HepG2 (cell line): ENCODE results near the gene TNFRSF25. TPM values are rescaled to one million over a fixed set of nuclear protein-coding genes. Genes with fewer than 3 reads are reported as not detected.

Source experiments
- ATAC-seq: fragments of 200-7000 bp; cut with Tn5 transposase; 3 replicates; pipeline ENCODE4 v1.9.1; 2020; ENCODE audit warnings: mild to moderate bottlenecking, moderate library complexity
- BruUV-seq: library from RNA; stranded (reverse); fragments of 400-500 nt; replicated peaks from 2 replicates; lab custom pipeline; 2021; lab: Mats Ljungman, UMichigan
- CTCF ChIA-PET: fragments of 300-600 bp; formaldehyde crosslinking; extraction: SDS; loops from one replicate; lab custom pipeline; 2021; ENCODE audit warnings: low total read pairs, inconsistent platforms, low intra/inter-chr PET ratio; lab: Yijun Ruan, JAX
- POLR2A ChIA-PET: fragments of 350-600 bp; sonication (Branson Sonifier 250); formaldehyde crosslinking; loops from one replicate; lab custom pipeline; 2020; ENCODE audit warnings: antibody characterized with exemption, inconsistent platforms; lab: Yijun Ruan, JAX
- DNase-seq: peaks from one replicate; pipeline ENCODE4 v3.0.0-alpha.2; 2015; ENCODE audit warnings: low spot score
- FAIRE-seq: peaks from 3 replicates; lab custom pipeline; 2011; peaks lifted over from hg19 to GRCh38; lab: Jason Lieb, UNC
- H2AFZ ChIP-seq: one replicate; pipeline ENCODE4 v1.6.1; 2011; ENCODE audit warnings: low read length, inconsistent platforms
- H3K27ac ChIP-seq: fragments of 300-600 bp; 3 replicates; pipeline ENCODE4 v1.8.0; 2011; ENCODE audit warnings: mixed run types, mild to moderate bottlenecking, mixed read lengths, low read length, inconsistent platforms; ENCODE audit not compliant: insufficient read depth; ENCODE audit errors: extremely low read length
- H3K27me3 ChIP-seq, 2 experiments: fragments of 200-600 bp in 1 of 2; 2 replicates in 1 of 2; 3 replicates in 1 of 2; pipeline versions ENCODE4 v1.6.0 to v1.8.0; 2011; ENCODE audit warnings: low read length in 2 of 2, mild to moderate bottlenecking in 2 of 2, moderate library complexity in 2 of 2, inconsistent platforms in 1 of 2; ENCODE audit not compliant: insufficient read depth in 2 of 2, control insufficient read depth in 1 of 2
- H3K36me3 ChIP-seq, 2 experiments: fragments of 200-600 bp in 1 of 2; replicated peaks in 1 of 2; 2 replicates in 1 of 2; 3 replicates in 1 of 2; pipeline versions ENCODE4 v1.5.1 to v1.8.0; 2011; ENCODE audit warnings: low read length in 2 of 2, inconsistent platforms in 1 of 2; ENCODE audit not compliant: insufficient read depth in 2 of 2, control insufficient read depth in 1 of 2
- H3K4me1 ChIP-seq: 2 replicates; pipeline ENCODE4 v1.5.1; 2012; ENCODE audit warnings: low read length, inconsistent platforms; ENCODE audit not compliant: insufficient read depth
- H3K4me2 ChIP-seq: 2 replicates; pipeline ENCODE4 v1.6.0; 2011; ENCODE audit warnings: low read depth, low read length, inconsistent platforms
- H3K4me3 ChIP-seq, 3 experiments: fragments of 200-600 bp in 1 of 3; sonication (generic), shearing (Covaris generic) in 1 of 3; replicated peaks in 1 of 3; 2 replicates each; pipeline ENCODE4 v1.5.1; 2011 to 2016; ENCODE audit warnings: low read length in 3 of 3, inconsistent platforms in 2 of 3, low read depth in 2 of 3, mild to moderate bottlenecking in 2 of 3, control low read depth in 1 of 3, mixed read lengths in 1 of 3; ENCODE audit not compliant: insufficient read depth in 1 of 3
- H3K79me2 ChIP-seq: one replicate; pipeline ENCODE4 v1.6.1; 2011; ENCODE audit warnings: low read length, inconsistent platforms; ENCODE audit not compliant: insufficient read depth
- H3K9ac ChIP-seq: 2 replicates; pipeline ENCODE4 v1.6.0; 2011; ENCODE audit warnings: mild to moderate bottlenecking, low read depth, low read length, inconsistent platforms; ENCODE audit not compliant: insufficient read depth
- H3K9me3 ChIP-seq: 2 replicates; pipeline ENCODE4 v1.5.1; 2012; ENCODE audit warnings: mild to moderate bottlenecking, low read length
- H4K20me1 ChIP-seq: 2 replicates; pipeline ENCODE4 v1.6.0; 2011; ENCODE audit warnings: inconsistent platforms, mild to moderate bottlenecking, low read length, moderate library complexity; ENCODE audit not compliant: insufficient read depth
- CSRNP1 ChIP-seq: sonication (generic); formaldehyde crosslinking; IDR thresholded peaks from 2 replicates; pipeline ENCODE4 v1.8.1; 2023; ENCODE audit warnings: mild to moderate bottlenecking, missing genetic modification reagents
- GTF3A ChIP-seq: sonication (generic); formaldehyde crosslinking; conservative IDR thresholded peaks from 2 replicates; pipeline ENCODE4 v1.4.0; 2020; ENCODE audit warnings: mild to moderate bottlenecking, missing genetic modification reagents
- HOXA7 ChIP-seq: sonication (generic); formaldehyde crosslinking; IDR thresholded peaks from 2 replicates; pipeline ENCODE4 v1.8.1; 2022; ENCODE audit warnings: mild to moderate bottlenecking, missing genetic modification reagents, moderate library complexity
- IRF2 ChIP-seq: IDR thresholded peaks from 2 replicates; pipeline ENCODE4 v1.6.1; 2018; ENCODE audit warnings: missing genetic modification reagents, missing compliant biosample characterization
- ISX ChIP-seq: sonication (generic); formaldehyde crosslinking; conservative IDR thresholded peaks from 2 replicates; pipeline ENCODE4 v1.5.0; 2020; ENCODE audit warnings: missing genetic modification reagents
- KLF13 ChIP-seq: sonication (generic); formaldehyde crosslinking; IDR thresholded peaks from 2 replicates; pipeline ENCODE4 v1.4.0; 2020; ENCODE audit warnings: mild to moderate bottlenecking, missing genetic modification reagents
- PREB ChIP-seq: sonication (generic); formaldehyde crosslinking; IDR thresholded peaks from 2 replicates; pipeline ENCODE4 v1.4.0; 2020; ENCODE audit warnings: missing genetic modification reagents
- SKI ChIP-seq: fragments of 450-650 bp; IDR thresholded peaks from one replicate; pipeline ENCODE4 v1.6.1; 2018; ENCODE audit warnings: mild to moderate bottlenecking; ENCODE audit not compliant: partially characterized antibody
- SMC3 ChIP-seq: IDR thresholded peaks from 2 replicates; pipeline ENCODE4 v1.6.1; 2011; ENCODE audit warnings: low read length, improper control_type of control experiment
- YY1 ChIP-seq: IDR thresholded peaks from 2 replicates; pipeline ENCODE4 v1.6.1; 2011; ENCODE audit warnings: low read length, low read depth, moderate library complexity, mild to moderate bottlenecking; ENCODE audit not compliant: insufficient read depth, insufficient replicate concordance
- ZKSCAN8 ChIP-seq: IDR thresholded peaks from 2 replicates; pipeline ENCODE4 v1.6.1; 2016; ENCODE audit warnings: borderline replicate concordance, missing genetic modification reagents, missing compliant biosample characterization
- ZMYM2 ChIP-seq: sonication (generic); formaldehyde crosslinking; IDR thresholded peaks from 2 replicates; pipeline ENCODE4 v1.8.0; 2022; ENCODE audit warnings: mild to moderate bottlenecking, missing genetic modification reagents
- ZNF17 ChIP-seq: sonication (generic); formaldehyde crosslinking; IDR thresholded peaks from 2 replicates; pipeline ENCODE4 v1.5.0; 2020; ENCODE audit warnings: mild to moderate bottlenecking, missing genetic modification reagents
- ZNF446 ChIP-seq: sonication (generic); formaldehyde crosslinking; IDR thresholded peaks from 2 replicates; pipeline ENCODE4 v1.5.0; 2020; ENCODE audit warnings: mild to moderate bottlenecking, missing genetic modification reagents
- ZNF850 ChIP-seq: sonication (generic); formaldehyde crosslinking; conservative IDR thresholded peaks from 2 replicates; pipeline ENCODE4 v1.9.0; 2021; ENCODE audit warnings: mild to moderate bottlenecking, missing genetic modification reagents
- WGBS: methylation state at CpG from one replicate; pipeline ENCODE4 v1.1.6; 2017; ENCODE audit warnings: low lambda C conversion rate; 5-methylcytosine and 5-hydroxymethylcytosine counted together
- in situ Hi-C: cut with HindIII; loops from 2 replicates; pipeline ENCODE4 v1.10.0; 2017; ENCODE audit warnings: low pct_unique_long_range_greater_than_20kb; ENCODE audit not compliant: extremely low pct_ligation_motif_present
- intact Hi-C: fragments of 100-400 bp; cut with micrococcal nuclease; formaldehyde crosslinking; loops from one replicate; pipeline ENCODE4 v1.10.0; 2022; ENCODE audit not compliant: unreplicated experiment
- polyA plus RNA-seq, 8 experiments: library from polyadenylated mRNA; depleted of rRNA in 3 of 8; stranded (reverse) in 7 of 8; unstranded in 1 of 8; fragments of >200 nt; fragmentation: Illumina TruSeq in 4 of 8; extraction: Trizol in 4 of 8; gene quantifications; 2 replicates each; pipeline versions ENCODE4 v1.2.1 to v1.2.3, GENCODE V29; 2011 to 2016; ENCODE audit warnings: low read depth in 4 of 8, missing spikeins in 1 of 8, mixed read lengths in 1 of 8; ENCODE audit not compliant: insufficient read depth in 1 of 8
- total RNA-seq, 5 experiments: library from RNA; depleted of rRNA; stranded (reverse); fragments of >200 nt; fragmentation: Illumina TruSeq; extraction: Trizol; gene quantifications; 2 replicates each; pipeline ENCODE4 v1.2.3, GENCODE V29; 2016; ENCODE audit warnings: low read depth in 1 of 5
- TF ChIP-seq, protein P1 (sequence below): sonication (generic); formaldehyde crosslinking; IDR thresholded peaks from 2 replicates; pipeline ENCODE4 v1.4.0; 2020; ENCODE audit warnings: mild to moderate bottlenecking, missing genetic modification reagents

The TNFRSF25 gene
- total and polyA plus RNA-seq, 2 of the 13 experiments (the other 11 are each of a cell fraction or from before 2014, with no cell fraction given), result 1.4 to 1.5 TPM

GRCh38 chr1:6472391-6472790 lies 6.4 kb upstream of the TNFRSF25 start (continued):
- no peak for TF ChIP-seq PREB
- no peak for TF ChIP-seq SKI
- TF ChIP-seq, all 625 proteins: peak for 3

DNA sequence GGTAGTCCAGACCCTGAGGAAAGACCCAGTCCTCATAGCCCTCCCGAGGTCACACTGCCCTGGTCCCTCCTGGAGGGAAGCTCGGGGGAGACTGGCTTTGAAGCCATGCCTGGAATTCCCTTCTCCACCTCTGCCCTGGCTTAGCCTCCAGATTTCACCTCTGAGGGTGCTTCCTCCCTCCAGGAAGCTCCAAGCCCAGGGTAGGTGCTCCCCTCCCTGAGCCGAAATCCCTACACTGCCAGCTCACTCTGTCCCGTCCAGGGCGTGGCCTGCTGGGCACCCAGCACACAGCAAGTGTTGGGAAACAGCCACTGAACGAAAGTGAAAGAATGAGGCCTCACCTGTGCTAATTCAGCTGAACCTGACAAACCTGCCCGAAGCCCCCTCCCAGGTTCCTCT lies 6.0 kb upstream of the TNFRSF25 start:
- Histone ChIP-seq H3K9ac (no peak overlapping the region), H4K20me1 (no peaks in the 10 kb centered on the region), H3K27me3 (no peaks in the 10 kb centered on the region), H3K9me3 (no peaks in the 10 kb centered on the region), H3K4me2 (no peak overlapping the region), H2AFZ (no peak overlapping the region), H3K27ac (no peak overlapping the region), H3K4me1 (peaks cover 18% of the 10 kb centered on the region), H3K4me3 (no peak overlapping the region), H3K36me3 (no peaks in the 10 kb centered on the region), H3K79me2 (no peaks in the 10 kb centered on the region)
- no peak for FAIRE-seq
- 93% methylated on average over 7 of the region's 7 CpGs for WGBS
- ChIA-PET POLR2A (interaction anchor here (1.5 kb wide), 2 partner anchors 21 to 26 kb away, joined by 3 to 4 read pairs; no protein-coding TSS in a partner anchor), CTCF (no interaction called here)
- intact Hi-C loops, result no loop called here
- BruUV-seq, result no TSS peak
- ATAC-seq, result no peak
- in situ Hi-C loops, result no loop called here
- no peak for DNase-seq
- TF ChIP-seq YY1 (no peak), HOXA7 (CRISPR knock-in tag) (no peak), ZKSCAN8 (no peak), GTF3A (CRISPR knock-in tag) (no peak), IRF2 (CRISPR knock-in tag) (no peak), ZNF446 (CRISPR knock-in tag) (no peak), KLF13 (CRISPR knock-in tag) (no peak), SMC3 (no peak), ZMYM2 (CRISPR knock-in tag) (no peak), ISX (CRISPR knock-in tag) (no peak), CSRNP1 (no peak), ZNF17 (CRISPR knock-in tag) (no peak), ZNF850 (CRISPR knock-in tag) (no peak)
- TF ChIP-seq, protein P1, sequence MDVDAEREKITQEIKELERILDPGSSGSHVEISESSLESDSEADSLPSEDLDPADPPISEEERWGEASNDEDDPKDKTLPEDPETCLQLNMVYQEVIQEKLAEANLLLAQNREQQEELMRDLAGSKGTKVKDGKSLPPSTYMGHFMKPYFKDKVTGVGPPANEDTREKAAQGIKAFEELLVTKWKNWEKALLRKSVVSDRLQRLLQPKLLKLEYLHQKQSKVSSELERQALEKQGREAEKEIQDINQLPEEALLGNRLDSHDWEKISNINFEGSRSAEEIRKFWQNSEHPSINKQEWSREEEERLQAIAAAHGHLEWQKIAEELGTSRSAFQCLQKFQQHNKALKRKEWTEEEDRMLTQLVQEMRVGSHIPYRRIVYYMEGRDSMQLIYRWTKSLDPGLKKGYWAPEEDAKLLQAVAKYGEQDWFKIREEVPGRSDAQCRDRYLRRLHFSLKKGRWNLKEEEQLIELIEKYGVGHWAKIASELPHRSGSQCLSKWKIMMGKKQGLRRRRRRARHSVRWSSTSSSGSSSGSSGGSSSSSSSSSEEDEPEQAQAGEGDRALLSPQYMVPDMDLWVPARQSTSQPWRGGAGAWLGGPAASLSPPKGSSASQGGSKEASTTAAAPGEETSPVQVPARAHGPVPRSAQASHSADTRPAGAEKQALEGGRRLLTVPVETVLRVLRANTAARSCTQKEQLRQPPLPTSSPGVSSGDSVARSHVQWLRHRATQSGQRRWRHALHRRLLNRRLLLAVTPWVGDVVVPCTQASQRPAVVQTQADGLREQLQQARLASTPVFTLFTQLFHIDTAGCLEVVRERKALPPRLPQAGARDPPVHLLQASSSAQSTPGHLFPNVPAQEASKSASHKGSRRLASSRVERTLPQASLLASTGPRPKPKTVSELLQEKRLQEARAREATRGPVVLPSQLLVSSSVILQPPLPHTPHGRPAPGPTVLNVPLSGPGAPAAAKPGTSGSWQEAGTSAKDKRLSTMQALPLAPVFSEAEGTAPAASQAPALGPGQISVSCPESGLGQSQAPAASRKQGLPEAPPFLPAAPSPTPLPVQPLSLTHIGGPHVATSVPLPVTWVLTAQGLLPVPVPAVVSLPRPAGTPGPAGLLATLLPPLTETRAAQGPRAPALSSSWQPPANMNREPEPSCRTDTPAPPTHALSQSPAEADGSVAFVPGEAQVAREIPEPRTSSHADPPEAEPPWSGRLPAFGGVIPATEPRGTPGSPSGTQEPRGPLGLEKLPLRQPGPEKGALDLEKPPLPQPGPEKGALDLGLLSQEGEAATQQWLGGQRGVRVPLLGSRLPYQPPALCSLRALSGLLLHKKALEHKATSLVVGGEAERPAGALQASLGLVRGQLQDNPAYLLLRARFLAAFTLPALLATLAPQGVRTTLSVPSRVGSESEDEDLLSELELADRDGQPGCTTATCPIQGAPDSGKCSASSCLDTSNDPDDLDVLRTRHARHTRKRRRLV (CRISPR knock-in tag), result no peak
